Measurements from ENCODE around the gene DHX30.

DHX30 gene

GRCh38 chr3:47867451-47868044 is 64.6 kb downstream of the DHX30 start:
- H2AFZ ChIP-seq (ENCODE audit: low read length), result no peak overlapping the region
- no peak overlapping the region for H3K4me3 ChIP-seq (ENCODE audit: low read depth, low read length, poor library complexity, severe bottlenecking)
- no peak overlapping the region for H3K27ac ChIP-seq (ENCODE audit: low read depth, low read length, poor library complexity, severe bottlenecking)
- H3K9me3 ChIP-seq (ENCODE audit: low read length), result no peaks in the 10 kb centered on the region
- H3K79me2 ChIP-seq (ENCODE audit: insufficient read depth, low read length), result no peaks in the 10 kb centered on the region
- H3K9me2 ChIP-seq (ENCODE audit: low read depth, low read length), result no peaks in the 10 kb centered on the region
- no peaks in the 10 kb centered on the region for H3F3A ChIP-seq (ENCODE audit: insufficient read depth, low read length)
- no peaks in the 10 kb centered on the region for H3K27me3 ChIP-seq (ENCODE audit: insufficient read depth, low read length)
- no peaks in the 10 kb centered on the region for H3K4me1 ChIP-seq (ENCODE audit: insufficient read depth, low read length, severe bottlenecking)
- H3K36me3 ChIP-seq (ENCODE audit: insufficient read depth, low read length), result peaks cover 62% of the 10 kb centered on the region
- TF ChIP-seq EZH2 (IDR thresholded peaks at IDR 0.05; ENCODE audit: borderline replicate concordance, low read length) (no peak), CTCF (IDR thresholded peaks at IDR 0.05; ENCODE audit: low read length) (no peak)
- H4K20me1 ChIP-seq (ENCODE audit: insufficient read depth, low read length), result no peaks in the 10 kb centered on the region
- no peak overlapping the region for H3K4me2 ChIP-seq (ENCODE audit: low read length)
- H3K9ac ChIP-seq (ENCODE audit: low read length), result no peak overlapping the region

- no peak overlapping the region for H2AFZ ChIP-seq (ENCODE audit: low read length)
- no peaks in the 10 kb centered on the region for H3K27me3 ChIP-seq (ENCODE audit: insufficient read depth, low read length)
- H3K36me3 ChIP-seq (ENCODE audit: insufficient read depth, low read length), result peaks cover 65% of the 10 kb centered on the region
- no peak overlapping the region for H3K27ac ChIP-seq (ENCODE audit: low read depth, low read length, poor library complexity, severe bottlenecking)
- no peak overlapping the region for H3K9ac ChIP-seq (ENCODE audit: low read length)
- no peaks in the 10 kb centered on the region for H3K79me2 ChIP-seq (ENCODE audit: insufficient read depth, low read length)
- no peak overlapping the region for H3K4me2 ChIP-seq (ENCODE audit: low read length)
- no peaks in the 10 kb centered on the region for H3F3A ChIP-seq (ENCODE audit: insufficient read depth, low read length)
- no peak overlapping the region for H3K4me3 ChIP-seq (ENCODE audit: low read depth, low read length, poor library complexity, severe bottlenecking)
- no peaks in the 10 kb centered on the region for H3K9me2 ChIP-seq (ENCODE audit: low read depth, low read length)
- TF ChIP-seq CTCF (IDR thresholded peaks at IDR 0.05; ENCODE audit: low read length) (no peak), EZH2 (IDR thresholded peaks at IDR 0.05; ENCODE audit: borderline replicate concordance, low read length) (no peak)
- H3K9me3 ChIP-seq (ENCODE audit: low read length), result no peaks in the 10 kb centered on the region
- no peaks in the 10 kb centered on the region for H3K4me1 ChIP-seq (ENCODE audit: insufficient read depth, low read length, severe bottlenecking)
- H4K20me1 ChIP-seq (ENCODE audit: insufficient read depth, low read length), result no peaks in the 10 kb centered on the region
These were observed 65.4 kb downstream of the DHX30 start for GRCh38 chr3:47868306-47868705.

GRCh38 chr3:47870156-47870555 is 67.2 kb downstream of the DHX30 start:
- peaks cover 67% of the 10 kb centered on the region for H3K36me3 ChIP-seq (ENCODE audit: insufficient read depth, low read length)

More at GRCh38 chr3:47870156-47870555, 67.2 kb downstream of the DHX30 start:
- no peak overlapping the region for H2AFZ ChIP-seq (ENCODE audit: low read length)
- H3K79me2 ChIP-seq (ENCODE audit: insufficient read depth, low read length), result no peaks in the 10 kb centered on the region
- H3K27me3 ChIP-seq (ENCODE audit: insufficient read depth, low read length), result no peaks in the 10 kb centered on the region
- no peak overlapping the region for H3K4me2 ChIP-seq (ENCODE audit: low read length)
- H3K9me2 ChIP-seq (ENCODE audit: low read depth, low read length), result no peaks in the 10 kb centered on the region
- no peak overlapping the region for H3K27ac ChIP-seq (ENCODE audit: low read depth, low read length, poor library complexity, severe bottlenecking)
- no peaks in the 10 kb centered on the region for H3K9me3 ChIP-seq (ENCODE audit: low read length)
- TF ChIP-seq EZH2 (IDR thresholded peaks at IDR 0.05; ENCODE audit: borderline replicate concordance, low read length), result no peak
- no peak for TF ChIP-seq CTCF (IDR thresholded peaks at IDR 0.05; ENCODE audit: low read length)
- H3K4me1 ChIP-seq (ENCODE audit: insufficient read depth, low read length, severe bottlenecking), result no peaks in the 10 kb centered on the region
- H4K20me1 ChIP-seq (ENCODE audit: insufficient read depth, low read length), result no peaks in the 10 kb centered on the region
- H3F3A ChIP-seq (ENCODE audit: insufficient read depth, low read length), result no peaks in the 10 kb centered on the region
- H3K4me3 ChIP-seq (ENCODE audit: low read depth, low read length, poor library complexity, severe bottlenecking), result no peak overlapping the region
- H3K9ac ChIP-seq (ENCODE audit: low read length), result no peak overlapping the region
